DMS 273 (cell line): Measurements from ENCODE around the gene PANK3.
"Not testable (repeated sequence)": the region's sequence is repeated elsewhere in the genome, so short reads cannot be mapped to it uniquely, and the experiment has no call there.

Experiments used
- DNase-seq: peaks from one replicate; lab custom pipeline; 2025; ENCODE audit not compliant: unreplicated experiment; lab: John Stamatoyannopoulos, UW

The PANK3 gene

GRCh38 chr5:168553377-168554130 is 25.6 kb downstream of the PANK3 start:
- DNase-seq: no peak

DNA sequence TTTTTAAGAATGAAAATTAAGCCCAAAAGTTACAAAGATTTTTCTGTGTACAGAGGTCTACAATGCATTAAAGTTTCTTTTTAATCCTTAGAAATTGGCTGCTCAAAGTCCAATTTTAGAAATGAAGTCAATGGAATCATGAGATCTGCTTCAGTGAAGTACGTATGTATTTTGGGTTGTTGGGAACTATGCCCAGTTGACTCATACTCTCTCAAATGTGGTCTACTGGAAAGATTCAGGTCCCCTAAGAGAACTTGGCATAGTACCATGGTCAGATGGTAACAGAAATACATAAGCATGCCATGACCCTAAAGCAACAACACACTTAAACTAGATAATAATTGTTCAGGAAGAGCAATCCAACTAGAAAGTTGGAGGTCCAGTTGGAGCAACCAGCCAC is 27.0 kb downstream of the PANK3 start:
- DNase-seq: peak; percentile 40

- no peak for DNase-seq
Measured at GRCh38 chr5:168550656-168551055, 28.5 kb downstream of the PANK3 start.

DNA sequence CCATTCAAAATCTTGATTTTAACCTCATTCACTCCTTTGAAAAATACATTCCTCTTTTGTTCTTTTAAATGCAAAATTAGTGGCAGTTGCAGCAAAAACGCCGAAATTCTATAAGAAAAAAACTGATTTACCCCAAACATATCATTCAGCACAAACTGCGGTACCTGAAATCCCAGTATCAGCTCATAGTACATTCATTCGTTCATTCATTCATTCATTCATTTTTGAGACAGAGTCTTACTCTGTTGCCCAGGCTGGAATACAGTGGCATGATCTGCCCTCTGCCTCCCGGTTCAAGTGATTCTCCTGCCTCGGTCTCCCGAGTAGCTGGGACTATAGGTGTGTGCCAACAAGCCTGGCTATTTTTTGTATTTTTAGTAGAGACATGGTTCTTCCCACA is 29.6 kb downstream of the PANK3 start:
- DNase-seq: no peak

GRCh38 chr5:168537176-168537575 is 42.0 kb downstream of the PANK3 start:
- no peak for DNase-seq

DNA sequence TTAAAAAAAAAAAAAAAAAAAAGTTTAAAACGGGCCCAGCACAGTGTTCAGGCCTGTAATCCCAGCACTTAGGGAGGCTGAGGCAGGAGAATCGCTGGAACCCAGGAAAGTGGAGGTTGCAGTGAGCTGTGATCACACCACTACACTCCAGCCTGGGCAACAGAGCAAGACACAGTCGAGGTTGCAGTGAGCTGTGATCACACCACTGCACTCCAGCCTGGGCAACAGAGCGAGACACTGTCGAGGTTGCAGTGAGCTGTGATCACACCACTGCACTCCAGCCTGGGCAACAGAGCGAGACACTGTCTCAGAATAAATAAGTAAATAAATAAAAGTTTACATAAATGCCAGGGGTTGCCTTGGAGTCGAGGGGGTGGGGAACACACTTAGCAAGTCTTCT is 44.8 kb downstream of the PANK3 start:
- DNase-seq: not testable (repeated sequence)

DNA sequence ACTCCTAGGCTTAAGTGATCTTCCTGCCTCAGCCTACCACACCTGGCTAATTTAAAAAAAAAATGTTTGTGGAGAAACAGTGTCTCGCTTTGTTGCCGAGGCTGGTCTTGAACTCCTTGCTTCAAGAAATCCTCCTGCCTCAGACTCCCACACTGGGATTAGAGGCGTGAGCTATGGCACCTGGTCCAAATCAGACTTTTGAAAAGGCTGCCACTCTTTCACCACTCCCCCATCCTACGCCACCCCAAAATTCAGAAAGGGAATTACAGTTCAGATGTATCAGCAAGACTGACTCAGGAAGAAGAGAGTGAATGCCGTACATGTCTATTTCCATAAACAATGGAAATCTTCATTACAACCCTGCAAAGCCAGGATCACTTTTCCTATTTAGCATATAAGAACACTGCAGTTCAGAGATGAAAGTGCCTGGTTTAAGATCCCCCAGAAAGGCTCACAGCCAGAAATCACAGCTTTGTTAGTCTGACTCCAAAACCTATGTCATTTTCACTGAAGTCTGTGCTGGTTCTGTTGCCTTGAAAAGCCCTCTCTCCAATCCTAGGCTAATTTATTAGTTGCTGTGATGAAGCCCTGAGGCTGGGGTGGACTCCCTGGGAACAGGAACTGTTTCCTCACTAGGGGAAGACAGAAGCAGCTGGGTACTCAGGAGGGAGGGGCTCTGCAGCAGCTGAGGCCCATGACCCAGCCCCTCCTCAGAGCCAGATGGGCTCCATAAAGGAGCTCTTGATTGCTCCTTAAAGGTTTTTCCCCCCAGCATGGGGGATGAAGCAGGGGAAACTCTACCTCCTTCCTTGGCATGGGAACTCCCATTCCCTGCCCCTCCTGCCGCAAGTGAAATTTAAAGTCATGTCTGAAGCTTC is 46.9 kb downstream of the PANK3 start:
- peak; percentile 62 for DNase-seq

DNA sequence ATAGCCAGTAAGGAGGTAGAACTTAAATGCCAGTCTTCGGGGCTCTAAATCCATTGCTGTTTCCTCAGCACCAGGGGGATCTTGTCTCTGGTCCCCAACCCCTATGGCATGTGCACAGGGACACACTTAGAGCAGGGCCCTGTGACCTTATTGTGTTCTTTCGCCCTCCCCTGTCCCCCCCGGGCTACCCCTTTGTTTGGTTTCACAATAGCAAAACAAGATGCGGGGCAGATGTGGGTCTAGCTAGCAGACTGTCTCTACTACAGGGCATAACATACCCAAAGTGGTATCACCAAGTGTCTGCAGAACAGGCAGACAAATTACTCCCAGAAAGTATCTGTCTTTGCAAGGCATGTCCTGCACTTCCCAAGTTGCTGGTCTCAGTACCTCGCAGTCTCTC is 48.0 kb downstream of the PANK3 start:
- DNase-seq: no peak

DNA sequence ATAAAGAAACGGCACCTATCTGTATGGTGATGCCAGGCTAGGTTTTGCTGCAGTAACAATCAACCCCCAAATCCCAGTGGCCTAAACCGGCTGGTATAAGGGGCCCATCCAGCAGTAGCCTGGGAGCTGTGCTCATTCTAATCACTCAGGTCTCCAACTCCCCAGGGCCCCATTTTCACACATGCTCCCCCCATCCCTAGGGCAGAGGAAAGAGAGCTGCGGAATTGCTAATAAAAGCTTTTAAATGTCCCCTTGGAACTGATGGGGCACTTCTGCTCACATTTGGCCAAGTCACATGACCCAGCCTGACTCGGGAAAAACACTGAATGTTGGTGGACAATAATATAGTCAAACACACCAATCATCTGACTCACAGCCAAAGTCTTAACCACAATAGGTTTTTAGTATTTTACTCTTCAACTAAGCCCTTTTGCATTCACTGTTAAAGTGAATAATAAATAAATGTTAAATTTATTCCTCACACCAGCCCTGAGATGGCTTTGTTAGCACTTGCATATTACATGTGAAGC is 48.5 kb downstream of the PANK3 start:
- DNase-seq: no peak

DNA sequence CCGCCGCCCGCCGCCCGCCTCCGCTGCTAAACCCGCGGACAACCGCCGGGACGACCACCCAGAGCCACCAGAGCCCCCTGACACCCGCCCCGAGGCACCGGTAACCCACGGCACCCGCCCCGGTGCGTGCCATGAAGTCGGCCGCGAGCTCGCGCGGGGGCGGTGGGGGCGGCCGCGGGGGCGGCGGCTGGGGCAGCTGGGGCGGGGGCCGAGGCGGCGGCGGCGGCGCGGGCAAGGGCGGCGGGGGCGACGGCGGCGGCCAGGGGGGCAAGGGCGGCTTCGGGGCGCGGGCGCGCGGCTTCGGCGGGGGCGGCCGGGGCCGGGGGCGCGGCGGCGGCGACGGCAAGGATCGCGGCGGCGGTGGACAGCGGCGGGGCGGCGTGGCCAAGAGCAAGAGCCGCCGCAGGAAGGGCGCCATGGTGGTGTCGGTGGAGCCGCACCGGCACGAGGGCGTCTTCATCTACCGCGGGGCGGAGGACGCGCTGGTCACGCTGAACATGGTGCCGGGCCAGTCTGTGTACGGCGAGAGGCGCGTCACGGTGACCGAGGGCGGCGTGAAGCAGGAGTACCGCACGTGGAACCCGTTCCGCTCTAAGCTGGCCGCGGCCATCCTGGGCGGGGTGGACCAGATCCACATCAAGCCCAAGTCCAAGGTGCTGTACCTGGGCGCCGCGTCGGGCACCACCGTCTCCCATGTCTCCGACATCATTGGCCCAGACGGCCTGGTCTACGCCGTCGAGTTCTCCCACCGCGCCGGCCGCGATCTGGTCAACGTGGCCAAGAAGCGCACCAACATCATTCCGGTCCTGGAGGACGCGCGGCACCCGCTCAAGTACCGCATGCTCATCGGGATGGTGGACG is 49.6 kb downstream of the PANK3 start:
- DNase-seq: peak; percentile 49

DNA sequence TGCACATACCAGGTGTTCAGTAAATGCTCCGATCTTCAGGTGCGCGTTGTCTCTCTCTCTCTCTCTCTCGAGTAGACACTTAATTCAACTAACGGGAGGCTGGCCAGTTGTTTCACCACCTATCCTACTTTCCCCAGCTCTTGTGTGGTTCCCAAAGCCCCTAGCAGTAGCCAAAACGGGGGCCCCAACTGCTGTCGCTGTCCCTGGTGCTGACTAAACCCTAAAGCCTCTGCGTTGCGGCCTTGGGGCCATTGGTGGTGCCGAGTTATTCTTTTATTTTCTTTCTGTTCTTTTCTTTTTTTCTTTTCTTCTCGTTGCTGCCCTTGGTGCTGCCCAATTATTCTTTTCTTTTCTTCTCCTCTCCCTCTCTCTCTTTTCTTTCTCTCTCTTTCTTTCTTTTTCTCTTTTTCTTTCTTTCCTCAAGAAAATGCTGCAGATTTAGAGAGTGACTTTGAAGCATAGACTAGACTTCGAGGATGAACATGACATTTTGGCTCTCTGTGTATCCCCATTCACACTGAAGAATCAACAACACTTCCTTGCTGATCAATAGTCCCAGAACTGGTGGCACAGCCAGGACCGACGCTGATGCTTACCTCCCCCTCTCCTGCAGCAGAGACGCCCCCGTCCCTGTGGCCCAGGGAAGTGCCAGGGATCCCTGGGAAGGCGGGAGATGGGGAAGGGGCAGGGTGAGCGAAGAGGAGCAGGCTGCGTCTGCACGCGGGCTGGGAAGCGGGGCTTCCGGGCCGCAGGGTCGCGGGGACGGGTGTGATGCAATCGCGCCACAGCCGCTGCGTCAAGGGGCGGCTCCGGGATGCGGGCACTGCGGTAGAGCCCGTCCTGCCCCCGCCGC is 50.4 kb downstream of the PANK3 start, which contains the start of gene FBLL1:
Gene FBLL1 (plus strand): TSS at position 785 of the 853 bp plus-strand sequence. CDS start 200 bp downstream, outside the sequence.
- peak; percentile 73 for DNase-seq

- DNase-seq: no peak
Measured at GRCh38 chr5:168527756-168528295, 51.3 kb downstream of the PANK3 start.

DNA sequence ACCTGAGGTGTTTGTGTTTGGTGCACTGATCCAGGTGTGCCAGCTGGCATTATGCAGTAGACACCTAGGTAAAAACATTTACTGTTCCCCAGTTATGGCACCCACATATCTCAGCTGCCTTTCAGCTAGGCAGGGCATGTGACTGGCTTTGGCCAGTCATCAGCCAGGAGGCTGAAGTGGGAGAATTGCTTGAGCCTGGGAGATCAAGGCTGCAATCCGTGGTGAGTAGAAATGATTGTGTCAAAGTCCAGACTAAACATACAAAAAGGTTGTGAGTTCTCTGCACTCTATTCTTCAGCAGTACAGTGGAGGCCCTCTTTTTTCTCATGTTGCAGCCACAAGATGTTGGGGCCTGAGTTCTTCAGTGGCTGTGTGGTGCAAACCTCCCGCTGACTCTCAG is 53.3 kb downstream of the PANK3 start:
- no peak for DNase-seq

DNA sequence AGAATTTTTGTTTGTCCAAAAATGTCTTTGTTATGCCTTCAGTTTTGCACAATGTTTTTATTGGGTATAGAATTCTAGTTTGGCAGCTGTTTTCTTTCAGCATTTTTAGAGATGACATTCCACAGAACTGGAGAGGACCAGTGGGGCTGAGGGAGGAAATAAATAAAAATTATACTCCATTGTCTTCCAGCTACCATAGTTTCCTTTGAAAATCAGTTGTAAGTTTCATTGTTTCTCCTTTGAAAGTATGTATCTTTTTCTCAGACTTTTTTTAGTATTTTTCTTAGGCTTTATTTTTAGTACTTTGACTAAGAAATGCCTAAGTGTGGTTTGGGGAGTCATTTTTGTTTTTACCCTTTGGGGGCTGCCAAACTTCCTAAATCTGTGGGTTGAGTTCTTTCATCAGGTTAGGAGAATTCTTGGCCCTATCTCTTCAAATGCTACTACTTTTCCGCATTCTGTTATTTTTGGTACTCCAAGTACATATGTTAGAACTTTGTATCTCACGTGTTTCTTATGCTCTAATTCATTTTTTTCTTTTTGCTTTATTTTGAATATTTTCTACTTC is 65.2 kb downstream of the PANK3 start:
- DNase-seq: no peak

DNA sequence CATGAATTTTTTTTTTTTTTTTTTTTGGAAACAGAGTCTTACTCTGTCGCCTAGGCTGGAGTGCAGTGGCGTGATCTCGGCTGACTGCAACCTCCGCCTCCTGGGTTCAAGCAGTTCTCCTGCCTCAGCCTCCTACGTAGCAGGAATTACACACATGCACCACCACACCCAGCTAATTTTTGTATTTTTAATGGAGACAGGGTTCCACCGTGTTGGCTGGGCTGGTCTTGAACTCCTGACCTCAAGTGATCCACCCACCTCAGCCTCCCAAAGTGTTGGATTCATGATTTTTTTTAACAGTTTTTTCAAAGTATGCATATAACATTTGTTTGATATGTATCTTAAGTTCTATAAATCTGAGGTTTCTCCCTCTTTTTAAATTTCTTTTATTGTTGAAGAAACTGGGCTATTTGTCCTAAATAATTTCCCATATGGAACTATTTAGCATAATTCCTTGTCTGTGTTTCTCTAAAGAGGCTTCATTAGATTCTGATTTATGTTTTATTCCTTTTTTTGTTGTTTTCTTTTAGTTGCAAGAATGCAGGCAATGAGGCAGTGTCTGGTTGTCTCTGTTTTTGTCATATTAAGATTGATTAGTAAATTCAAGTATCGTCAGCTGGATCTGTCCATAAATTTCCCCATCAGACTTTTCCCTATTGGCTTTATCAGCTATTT is 76.5 kb downstream of the PANK3 start:
- no peak for DNase-seq
